DMS 273 (cell line): ENCODE data around the gene NANOGP8.
"Not testable (repeated sequence)": the region's sequence is repeated elsewhere in the genome, so short reads cannot be mapped to it uniquely, and the experiment has no call there.

Source experiments
- DNase-seq: peaks from one replicate; lab custom pipeline; 2025; ENCODE audit not compliant: unreplicated experiment; lab: John Stamatoyannopoulos, UW

The NANOGP8 gene, protein sequence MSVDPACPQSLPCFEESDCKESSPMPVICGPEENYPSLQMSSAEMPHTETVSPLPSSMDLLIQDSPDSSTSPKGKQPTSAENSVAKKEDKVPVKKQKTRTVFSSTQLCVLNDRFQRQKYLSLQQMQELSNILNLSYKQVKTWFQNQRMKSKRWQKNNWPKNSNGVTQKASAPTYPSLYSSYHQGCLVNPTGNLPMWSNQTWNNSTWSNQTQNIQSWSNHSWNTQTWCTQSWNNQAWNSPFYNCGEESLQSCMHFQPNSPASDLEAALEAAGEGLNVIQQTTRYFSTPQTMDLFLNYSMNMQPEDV

DNA sequence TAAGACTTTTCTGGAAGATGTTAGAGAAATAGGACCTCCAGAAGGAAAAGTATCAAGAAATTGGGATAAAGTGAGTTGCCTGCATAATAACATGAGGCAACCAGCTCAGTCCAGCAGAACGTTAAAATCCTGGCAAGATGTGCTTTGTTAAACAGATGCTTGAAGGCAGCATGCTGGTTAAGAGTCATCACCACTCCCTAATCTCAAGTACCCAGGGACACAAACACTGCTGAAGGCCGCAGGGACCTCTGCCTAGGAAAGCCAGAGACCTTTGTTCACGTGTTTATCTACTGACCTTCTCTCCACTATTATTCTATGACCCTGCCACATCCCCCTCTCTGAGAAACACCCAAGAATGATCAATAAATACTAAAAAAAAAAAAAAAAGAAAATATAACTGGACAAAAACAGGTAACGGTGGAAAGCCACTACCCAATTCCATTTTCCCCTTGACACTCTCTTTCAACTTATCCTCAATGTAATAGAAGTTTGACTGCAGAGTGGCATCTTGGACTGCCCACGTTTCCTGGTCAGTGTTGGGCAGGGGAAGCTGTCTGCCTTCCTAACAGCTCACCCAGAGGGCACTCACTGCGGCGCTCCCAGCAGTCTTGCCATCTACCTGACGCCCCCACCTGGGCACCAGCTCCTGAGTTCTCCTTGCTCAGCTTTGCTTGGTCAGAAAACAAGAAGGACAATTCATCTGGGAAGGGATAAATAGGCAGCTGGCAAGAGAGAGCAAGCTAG lies at the start of gene NANOGP8:
NANOGP8 (minus strand) TSS at position 120 of the 744 bp plus-strand sequence. CDS start 185 bp downstream, outside the sequence.
- not testable (repeated sequence) for DNase-seq

DNA sequence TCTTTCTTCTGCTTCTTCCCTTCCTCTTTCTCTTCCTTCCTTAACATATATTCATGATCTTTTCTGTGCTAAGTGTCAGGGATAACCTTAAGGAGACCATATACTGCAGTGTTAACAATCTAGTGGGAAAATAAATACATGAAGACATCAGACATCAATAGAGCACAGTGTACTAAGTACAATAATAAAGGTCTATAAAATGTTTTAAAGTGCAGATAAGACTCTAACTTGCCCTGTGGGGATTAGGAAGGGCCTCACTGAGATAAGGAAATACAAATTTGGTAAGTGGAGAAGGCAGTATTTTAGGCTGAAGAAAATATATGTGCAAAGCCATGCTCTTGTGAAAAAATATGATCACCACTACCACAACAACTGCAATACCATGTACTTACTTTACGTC lies 49.2 kb upstream of the NANOGP8 start:
- no peak for DNase-seq

GRCh38 chr15:35130245-35130644 lies 45.1 kb upstream of the NANOGP8 start:
- no peak for DNase-seq

DNA sequence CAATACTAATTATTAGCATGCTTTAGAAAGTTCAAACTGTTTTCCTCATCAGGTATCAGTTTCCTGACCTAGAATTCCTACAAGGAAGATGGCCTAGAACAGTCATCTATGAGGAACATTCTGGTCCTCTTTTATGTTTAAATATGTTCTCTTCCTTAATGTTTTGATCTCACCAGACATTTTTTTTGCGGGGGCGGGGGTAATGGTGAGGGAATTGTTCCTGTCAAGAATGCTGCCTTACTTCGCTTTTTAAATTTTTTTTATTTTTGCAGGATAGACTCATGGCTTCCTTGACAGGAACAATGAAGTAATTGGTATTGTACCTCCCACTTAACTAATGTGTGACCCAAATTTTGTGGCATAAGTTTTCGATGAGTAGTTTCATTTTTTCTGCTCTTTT lies 44.3 kb upstream of the NANOGP8 start:
- no peak for DNase-seq

GRCh38 chr15:35127717-35128116 lies 42.6 kb upstream of the NANOGP8 start:
- DNase-seq = no peak

DNA sequence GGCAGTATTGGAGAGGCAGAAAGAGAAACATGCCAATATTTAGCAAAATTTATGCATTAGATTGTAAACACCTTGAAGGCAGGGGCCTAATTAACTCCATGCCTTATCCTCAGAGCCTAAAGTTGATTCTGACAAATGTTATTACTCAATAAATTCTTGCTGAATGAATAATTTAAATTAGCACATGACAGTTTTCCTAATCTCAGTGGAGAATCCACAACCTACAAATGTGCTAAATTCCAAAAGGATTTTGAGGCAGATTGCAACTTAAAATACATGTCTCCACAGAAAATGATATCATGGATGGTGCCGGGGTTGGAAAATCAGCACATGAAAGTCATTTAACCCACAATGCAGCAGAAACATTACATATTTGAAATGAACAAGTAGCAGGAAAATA lies 41.1 kb upstream of the NANOGP8 start:
- DNase-seq = no peak

GRCh38 chr15:35123743-35124142 lies 38.6 kb upstream of the NANOGP8 start:
- DNase-seq = no peak

- DNase-seq = no peak
These were observed 36.7 kb upstream of the NANOGP8 start for GRCh38 chr15:35121611-35122359.

GRCh38 chr15:35120173-35120572 lies 35.1 kb upstream of the NANOGP8 start:
- no peak for DNase-seq

DNA sequence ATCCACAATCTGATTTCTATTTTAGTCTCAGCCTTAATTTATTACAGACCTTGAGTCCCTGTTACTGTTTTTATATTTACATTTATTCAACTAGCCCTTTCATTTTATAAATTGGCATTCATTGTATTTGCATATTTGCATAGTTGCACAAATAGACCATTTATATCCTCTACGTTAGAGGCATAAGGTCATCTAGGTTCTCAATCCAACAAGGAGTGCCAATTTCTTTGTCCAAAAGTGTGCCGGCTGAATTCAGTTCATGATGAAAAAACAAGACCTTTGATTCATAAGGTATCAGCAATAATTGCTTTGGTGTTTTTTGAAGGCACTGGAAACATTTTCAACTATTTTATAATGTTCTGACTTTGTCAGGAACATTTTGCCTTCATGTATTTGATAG lies 33.9 kb upstream of the NANOGP8 start:
- no peak for DNase-seq

DNA sequence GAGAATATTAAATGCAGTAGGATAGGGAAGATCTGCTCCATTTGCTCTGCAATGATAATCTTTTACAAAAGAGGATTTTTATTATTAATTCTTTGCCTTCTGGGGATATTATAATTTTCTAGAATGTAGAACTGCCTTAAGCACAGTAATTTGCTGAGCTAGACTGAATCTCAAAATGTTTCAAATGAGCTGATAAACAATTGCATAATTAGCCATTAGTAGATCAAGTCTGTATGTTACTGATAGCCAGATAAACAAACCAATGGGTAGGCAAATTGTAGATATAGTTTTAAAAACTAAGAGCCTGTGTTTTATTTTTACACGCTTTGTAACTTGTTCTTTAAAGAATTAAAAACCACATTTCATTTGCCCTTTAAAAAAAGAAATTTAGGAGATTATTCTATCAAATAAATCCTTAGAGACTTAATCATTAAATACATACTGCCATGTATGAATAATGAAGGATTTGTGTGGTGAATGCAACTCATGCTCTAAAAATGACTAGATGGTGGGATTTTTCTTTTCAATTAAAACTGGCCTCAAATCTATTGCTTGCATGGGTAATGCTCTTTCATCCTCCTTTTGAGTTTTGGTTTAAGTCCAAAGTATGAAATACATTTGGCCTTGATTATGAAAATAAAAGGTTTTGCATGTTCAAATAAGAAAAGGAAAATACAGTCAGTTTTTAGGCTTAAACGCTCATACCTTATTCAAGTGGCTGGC lies 32.6 kb upstream of the NANOGP8 start:
- DNase-seq = no peak

DNA sequence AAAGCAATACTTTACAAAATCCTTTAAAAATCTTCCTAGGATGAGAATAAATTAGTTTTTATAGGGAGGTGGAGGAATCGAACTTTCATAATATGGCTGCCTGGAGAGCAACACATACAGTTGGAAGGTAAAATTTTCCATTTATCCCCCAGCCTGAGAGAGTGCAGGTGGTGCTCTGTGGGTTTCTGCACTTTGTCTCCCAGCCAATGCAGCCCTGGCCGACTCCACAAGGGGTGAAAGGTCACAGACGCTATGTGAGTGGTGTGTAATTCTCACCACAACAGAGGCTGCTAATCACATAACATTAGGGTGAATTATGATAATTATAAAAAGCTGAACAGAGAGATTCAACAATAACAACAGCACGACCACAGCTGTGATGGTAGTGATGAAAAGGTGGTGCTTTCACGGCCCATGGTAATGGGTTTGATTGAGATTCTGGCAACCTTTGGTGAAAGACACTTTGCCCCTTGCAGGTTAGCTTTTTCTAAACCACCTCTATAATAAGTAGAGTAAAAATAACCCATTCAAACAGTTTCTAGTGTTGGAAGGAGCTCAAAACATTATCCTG lies 30.1 kb upstream of the NANOGP8 start:
- no peak for DNase-seq

- DNase-seq = no peak
These were observed 27.3 kb upstream of the NANOGP8 start for GRCh38 chr15:35112346-35112745.

GRCh38 chr15:35111861-35112260 lies 26.8 kb upstream of the NANOGP8 start:
- DNase-seq = no peak

DNA sequence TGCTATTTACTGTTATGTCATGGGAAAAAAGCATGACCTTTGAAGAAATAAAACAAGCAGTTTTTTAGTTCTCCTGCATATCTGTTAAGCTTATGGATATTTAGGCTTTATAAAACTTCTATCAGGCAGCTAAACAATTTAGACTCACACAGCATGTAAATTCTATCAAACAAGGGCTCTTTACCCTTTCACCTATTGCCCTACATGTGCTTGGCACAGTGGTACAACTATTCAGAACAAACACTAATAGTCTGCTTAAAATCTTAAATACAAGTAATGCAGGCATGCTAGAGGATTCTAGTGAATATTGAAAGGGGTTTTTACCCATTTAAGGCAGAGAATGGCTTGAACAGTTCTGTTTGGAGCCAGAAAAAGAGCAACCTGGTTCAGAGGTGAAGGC lies 23.4 kb upstream of the NANOGP8 start:
- DNase-seq = no peak

DNA sequence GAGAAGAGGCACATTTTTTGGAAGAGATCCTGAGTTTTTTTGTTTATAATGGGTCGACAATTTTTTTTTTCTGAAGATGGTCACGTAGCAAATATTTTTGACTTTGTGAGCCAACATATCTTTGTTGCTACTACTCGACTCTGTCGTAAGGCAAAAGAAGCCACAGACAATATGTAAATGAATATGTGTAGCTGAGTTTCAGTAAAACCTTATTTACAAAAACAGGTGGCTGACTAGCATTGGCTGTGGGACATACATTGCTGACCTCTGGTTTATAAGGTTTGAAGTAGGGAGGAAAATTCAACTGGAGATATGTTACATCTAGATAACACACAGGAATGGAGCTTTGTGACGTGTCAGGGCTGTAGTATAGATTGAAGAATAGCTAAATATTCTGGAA lies 22.5 kb upstream of the NANOGP8 start:
- no peak for DNase-seq

DNA sequence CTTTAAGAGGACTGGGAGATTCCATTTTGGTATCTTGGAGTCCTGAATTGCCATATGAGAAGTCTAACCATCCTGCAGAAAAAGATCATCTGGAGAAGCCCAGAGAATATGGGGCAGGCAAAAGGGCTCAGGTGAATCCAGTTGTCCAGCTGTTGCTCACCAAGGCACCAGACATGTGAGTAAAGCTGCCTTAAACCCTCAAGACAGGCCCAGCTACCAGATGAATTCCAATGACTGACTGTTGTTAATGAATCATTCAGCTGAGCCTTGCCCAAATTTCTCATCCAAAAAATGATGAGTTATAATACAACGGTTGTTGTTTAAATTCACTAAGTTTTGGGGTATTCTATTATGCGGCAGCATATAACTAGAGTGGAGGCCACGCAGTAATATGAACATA lies 22.0 kb upstream of the NANOGP8 start:
- no peak for DNase-seq

GRCh38 chr15:35104526-35105147 lies 19.5 kb upstream of the NANOGP8 start:
- no peak for DNase-seq

GRCh38 chr15:35102186-35102585 lies 17.1 kb upstream of the NANOGP8 start:
- no peak for DNase-seq

DNA sequence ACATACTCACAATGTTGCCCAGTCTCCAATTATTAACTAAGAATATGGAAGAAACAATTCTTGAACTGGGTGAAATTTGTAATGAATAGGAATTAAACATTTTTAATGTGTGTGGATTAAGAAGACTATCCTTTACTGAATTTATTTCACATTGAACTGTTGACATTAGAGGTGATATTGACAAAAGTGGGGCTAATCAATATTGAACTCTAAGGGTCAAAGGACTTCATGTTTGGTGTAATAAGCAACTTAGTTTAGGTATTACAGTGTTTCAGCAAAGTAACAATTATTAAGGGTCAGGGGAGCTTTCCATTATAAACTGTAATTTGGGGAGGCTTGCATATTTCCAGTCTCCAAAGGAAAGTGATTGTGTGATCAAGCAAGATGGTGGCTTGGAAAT lies 16.2 kb upstream of the NANOGP8 start:
- DNase-seq = no peak
